DMS79 treated with DMSO at 0.1 percent for 48 hours (cell line): Measurements from ENCODE around the gene CREM.

ENCODE experiments used
- DNase-seq: peaks from one replicate; lab custom pipeline; 2025; lab: John Stamatoyannopoulos, UW

The CREM gene

DNA sequence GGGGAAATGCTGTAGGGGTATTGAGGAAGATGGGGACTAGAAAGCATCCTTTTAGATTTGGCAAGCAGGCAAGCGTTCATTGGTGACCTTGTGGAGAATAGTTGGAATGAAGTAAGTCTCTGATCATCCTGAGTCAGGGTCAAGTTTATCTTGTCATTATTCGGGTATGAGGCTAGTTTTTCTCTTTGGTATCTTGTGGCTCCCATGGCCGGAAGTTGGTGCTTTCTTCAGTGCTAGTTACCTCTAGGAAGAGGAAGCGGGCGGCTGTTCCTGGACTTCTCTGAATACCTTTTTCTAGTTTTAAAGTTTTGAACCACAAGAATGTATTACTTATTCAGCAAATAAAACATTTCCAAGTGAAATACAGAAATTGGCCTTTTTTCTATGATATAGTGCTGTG is 9.2 kb downstream of the CREM start:
- DNase-seq, result no peak

DNA sequence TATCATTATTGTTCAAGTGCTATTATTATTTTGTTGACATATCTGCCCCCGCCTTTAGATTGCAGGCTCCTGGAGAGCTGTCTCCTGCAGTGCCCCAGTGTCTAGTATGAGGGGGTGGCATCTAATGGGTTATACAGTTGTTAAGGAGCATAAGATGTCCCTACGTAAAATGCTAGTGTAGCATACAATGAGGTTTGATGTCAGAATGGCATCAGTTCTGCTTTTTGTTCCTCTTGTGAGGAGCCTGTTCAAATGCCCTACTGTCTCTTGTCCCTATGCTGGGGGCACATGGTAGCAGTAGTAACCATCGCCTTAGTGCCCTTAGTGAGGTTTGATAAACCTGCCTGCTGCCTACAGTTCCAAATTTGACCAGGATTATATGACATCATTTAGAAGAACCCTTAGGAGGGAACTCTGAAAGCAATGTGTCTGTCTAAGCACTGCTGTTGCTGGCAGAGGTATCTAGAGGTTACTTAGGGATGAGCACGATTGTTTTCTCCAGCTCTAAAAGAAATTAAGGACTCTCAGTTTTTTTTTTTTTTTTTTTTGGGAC is 9.7 kb downstream of the CREM start:
- no peak for DNase-seq

DNA sequence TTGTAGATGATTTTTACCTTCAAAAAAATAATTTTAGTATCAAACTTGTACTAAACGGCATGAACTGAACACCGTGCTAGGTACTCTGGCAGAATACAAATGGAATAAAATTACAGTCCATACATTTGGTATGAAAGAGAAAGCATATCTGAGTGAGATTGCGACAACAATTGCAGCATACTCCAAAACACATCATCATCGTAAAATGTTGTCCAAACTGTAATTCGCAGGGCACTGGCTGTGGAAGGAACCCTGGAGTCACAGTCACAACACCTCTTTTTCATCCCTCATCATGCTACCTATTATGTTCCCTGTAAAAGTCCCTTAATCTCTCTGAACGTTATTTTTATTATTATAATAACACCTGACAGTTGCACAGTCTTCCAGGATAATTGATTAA is 13.5 kb downstream of the CREM start:
- DNase-seq, result no peak

DNA sequence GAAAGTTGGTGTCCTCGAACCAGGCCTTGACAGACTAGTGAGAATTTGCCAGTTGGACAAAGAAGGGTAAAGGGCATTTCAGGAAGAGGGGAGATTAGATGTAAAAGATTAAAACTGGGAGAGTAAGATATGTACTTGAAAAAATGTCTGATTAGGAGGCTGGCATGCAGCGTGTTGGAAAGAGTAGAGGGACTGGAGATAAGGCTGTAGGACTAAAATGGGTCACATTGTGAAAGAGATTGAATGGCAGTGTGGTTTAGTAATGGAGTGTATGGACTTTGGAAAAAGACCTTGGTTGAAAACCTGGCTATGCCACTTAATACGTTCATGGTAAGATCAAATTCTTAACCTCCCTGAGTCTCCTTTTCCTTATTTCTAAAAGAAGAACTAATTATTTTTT is 14.1 kb downstream of the CREM start:
- DNase-seq, result no peak

DNA sequence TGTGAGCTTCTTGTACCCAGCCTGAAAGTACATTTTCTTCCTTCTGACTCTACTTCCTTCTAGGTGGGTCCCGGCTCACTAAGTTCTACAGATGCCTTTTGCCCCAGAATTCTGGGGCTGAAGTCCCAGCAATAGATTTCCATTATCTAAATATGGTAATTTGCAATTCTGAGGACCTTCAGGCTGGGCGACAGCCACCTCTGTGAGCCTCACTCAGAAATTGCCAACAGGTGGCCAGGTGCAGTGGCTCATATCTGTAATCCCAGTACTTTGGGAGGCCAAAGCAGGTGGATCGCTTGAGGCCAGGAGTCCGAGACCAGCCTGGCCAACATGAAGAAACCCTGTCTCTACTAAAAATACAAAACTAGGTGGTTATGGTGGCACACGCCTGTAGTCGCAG is 23.7 kb downstream of the CREM start:
- DNase-seq, result no peak

DNA sequence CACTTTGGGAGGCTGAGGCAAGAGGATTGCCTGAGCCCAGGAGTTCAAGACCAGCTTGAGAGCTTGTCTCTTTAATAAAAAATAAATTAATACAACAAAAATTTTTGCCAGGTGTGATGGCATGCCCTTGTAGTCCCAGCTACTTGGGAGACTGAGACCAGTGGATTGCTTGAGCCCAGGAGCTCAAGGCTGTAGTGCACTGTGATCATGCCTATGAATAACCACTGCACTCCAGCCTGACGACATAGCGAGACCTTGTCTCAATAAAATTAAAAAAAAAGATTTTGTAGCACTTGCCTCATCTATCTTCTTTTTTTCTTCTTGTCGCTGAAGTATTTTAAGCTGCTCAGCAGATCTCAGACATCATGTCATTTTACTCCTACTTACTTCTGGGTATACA is 26.3 kb downstream of the CREM start:
- DNase-seq, result no peak

DNA sequence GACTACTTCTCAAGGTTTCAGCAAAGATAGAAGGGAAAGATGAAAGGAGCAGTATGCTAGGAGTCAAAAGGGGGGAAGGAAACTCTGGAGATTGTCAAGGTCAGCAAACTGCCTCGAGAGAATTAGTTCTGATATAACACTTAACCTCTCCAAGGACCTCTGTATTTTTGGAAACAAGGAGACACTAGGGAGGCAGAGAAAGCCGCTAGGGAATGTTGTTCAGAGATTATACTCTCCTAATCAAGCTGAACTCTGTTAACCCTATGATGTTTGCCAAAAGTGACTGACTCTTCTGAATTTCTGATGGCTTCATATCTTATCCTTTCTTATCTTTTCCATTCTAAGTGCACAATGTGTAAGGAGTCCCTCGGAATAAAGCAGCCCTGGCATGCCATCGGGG is 27.1 kb downstream of the CREM start:
- DNase-seq, result no peak

DNA sequence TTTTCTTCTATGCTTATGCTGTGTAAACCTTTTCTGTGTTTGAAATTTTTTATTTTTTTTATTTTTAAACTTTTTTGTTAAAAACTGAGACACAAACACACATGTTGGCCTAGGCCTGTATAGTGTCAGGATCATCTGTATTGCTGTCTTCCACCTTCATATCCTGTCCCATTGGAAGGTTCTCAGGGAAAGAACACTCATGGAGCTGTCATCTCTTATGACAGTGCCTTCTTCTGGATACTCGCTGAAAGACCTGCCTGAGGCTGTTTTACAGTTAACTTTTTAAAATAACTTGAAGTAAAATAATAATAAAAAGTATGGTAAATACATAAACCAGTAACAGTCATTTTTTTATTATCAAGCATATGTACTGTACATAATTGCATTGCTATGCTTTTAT is 34.1 kb downstream of the CREM start:
- DNase-seq, result no peak

DNA sequence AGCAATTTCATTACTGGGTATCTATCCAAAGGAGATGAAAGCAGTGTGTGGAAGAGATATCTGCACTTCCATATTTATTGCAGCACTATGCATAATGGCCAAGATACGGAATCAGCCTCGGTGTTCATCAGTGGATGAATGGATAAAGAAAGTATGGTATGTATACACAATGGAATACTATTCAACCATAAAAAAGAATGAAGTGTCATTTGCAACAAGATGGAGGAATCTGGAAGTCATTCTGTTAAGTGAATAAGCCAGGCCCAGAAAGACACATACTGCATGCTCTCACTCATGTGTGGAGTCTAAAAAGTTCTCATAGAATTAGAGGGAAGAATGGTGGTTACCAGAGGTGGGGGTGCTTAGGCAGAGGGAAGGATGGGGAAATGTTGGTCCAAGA is 35.3 kb downstream of the CREM start:
- DNase-seq, result no peak

DNA sequence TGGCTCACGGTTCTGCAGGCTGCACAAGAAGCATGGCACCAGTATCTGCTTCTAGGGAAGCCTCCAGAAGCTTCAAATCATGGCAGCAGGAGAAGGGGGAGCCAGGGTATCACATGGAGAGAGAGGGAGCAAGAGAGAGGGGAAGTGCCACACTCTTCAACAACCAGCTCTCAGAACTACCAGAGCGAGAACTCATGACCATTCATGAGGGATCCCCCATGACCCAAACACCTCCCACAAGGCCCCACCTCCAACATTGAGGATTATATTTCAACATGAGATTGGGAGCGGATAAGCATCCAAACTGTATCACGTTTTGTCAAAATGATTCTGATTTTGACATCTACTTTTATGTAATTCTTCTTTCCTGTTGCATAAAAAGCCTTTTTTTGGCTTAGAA is 38.5 kb downstream of the CREM start:
- no peak for DNase-seq

DNA sequence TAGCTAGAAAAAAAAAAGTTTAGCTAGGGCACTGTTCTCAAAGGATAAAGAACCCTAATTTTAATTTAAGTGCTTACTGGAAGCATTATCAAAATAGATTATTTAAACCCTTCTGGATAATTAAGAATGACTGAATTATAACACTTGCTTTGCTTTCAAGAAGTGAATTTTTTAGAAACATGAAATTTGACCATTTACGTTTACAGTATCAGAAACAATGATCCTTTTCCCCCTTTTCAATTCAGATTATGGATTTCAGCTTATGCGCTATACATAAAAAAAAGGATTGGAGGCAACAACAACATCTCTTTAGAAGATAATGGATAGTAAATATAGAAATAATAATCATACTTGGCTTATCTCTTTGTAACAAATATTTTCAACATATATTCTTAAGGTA is 39.2 kb downstream of the CREM start:
- no peak for DNase-seq

DNA sequence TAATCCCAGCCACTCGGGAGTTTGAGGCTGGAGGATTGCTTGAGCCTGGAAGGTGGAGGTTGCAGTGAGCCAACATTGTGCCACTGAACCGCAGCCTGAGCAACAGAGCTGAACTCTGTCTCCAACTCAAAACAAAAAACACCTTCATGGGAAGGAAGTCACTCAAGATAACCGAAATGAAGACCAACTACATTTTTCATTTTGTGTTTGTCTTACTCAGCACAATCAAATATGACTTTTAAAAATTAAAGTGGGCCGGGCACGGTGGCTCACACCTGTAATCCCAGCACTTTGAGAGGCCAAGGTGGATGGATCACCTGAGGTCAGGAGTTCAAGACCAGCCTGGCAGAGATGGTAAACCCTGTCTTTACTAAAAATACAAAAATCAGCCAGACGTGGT is 40.0 kb downstream of the CREM start:
- DNase-seq, result no peak

DNA sequence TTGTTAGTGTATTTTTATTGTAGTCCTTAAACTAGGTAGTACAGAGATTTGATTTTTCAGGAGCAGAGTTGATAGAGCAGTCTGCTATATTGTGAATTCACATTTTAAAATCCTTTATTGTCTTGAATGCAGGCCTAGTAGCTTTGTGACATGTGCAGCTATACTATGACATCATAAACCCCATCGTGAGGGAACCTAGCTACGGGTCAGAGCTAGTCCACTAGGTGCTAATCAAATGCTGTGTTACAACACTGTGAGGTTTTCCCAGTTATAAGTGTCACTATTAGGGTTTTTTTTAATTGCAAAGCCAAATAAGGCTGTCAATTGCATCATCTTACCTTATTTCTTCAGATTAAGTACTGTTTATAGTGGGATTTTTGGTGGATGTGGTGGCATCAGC is 40.7 kb downstream of the CREM start:
- DNase-seq, result no peak

DNA sequence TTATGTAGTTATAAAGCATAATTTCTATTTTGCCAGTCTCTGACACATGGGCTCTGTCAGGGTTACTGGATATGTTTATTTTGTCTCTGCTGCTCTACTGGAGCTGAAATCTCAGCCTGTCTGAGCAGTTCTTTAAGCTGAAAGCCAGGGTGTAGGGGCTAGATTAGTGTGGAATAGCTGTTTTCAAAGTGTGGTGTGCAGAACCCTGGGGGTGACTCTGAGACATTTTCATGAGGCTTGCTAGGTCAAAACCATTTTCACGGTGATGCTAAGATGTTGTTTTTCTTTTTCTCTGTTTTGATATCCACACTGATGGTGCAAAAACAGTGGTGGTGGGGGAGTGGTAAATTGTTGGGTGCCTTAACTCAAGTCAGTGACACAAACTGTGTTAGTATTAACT is 45.5 kb downstream of the CREM start:
- DNase-seq, result no peak

DNA sequence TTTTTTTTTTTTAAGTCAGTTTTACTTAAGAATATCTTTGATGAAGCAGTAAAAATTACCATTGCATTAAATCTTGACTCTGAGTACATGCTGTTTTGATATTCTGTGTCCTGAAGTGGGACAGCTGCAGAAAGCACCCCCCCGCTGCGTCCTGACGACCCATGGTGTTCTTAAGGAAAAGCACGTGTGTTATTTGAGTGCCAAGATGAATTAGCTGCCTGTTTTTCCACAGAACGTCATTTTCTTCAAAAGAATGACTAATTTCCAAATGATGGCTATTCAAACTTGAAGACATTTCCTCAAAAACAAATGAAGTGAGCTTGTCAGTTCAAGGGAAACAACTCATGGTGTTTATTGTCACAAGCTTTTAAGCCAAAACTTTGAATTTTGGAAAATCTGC is 45.9 kb downstream of the CREM start:
- no peak for DNase-seq

DNA sequence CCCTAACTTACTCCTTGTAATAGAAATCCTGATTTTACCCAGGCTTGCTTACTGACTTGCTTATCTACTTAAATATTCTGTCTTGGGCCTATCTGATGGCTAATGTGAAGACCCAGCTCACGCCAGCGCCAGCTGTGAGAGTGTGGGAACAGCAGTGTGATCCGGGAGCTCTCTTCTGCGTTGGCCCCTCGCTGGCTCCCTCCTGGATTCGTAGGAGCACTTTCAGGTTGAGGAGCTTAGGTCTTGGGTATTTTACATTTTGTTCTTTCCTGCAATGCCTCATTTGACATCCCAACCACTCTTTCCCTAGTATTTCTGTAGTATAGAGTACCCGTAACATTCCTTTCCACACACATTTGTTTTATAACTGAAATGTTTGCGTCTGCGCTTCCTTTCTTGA is 51.7 kb downstream of the CREM start:
- no peak for DNase-seq

DNA sequence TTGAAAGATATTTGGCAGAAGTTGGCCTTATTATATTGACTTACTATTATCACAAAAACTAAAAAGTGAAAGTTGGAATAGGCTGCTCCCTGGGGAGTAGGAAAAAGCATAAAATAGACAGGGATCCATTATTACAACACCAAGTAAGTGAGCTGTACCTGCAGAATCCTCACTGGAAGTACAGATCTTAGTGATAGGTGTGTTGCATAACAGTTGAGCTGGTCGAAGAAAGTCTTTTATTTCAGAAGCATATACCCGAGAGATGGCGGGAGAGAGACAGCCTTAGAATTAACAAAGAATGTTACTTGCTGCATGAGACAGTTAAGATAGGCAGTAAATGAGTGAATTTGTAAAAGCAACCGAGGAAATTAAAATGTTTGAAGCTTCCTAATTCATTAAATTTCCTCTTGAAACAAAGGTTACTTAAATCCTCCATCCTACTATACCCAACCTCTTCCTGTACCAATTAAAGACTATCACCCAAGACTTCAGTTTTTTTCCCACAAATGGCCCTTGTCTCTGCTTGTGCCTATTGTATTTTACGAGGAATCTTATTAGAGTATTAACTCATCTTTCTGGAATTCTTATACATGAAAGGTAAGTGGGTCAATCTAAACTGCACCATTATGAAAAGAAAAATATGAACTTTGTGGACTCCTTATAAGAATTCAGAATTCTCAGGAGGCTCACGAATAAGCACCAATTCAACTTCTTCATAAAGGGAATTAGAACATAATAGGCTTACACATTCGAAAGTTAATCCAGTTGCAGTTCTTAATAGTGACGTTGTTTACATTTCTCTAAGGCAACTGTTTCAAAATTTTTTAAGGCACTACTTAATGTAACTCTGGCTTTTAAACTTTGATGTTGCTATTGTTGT is 56.2 kb downstream of the CREM start:
- DNase-seq, result no peak

DNA sequence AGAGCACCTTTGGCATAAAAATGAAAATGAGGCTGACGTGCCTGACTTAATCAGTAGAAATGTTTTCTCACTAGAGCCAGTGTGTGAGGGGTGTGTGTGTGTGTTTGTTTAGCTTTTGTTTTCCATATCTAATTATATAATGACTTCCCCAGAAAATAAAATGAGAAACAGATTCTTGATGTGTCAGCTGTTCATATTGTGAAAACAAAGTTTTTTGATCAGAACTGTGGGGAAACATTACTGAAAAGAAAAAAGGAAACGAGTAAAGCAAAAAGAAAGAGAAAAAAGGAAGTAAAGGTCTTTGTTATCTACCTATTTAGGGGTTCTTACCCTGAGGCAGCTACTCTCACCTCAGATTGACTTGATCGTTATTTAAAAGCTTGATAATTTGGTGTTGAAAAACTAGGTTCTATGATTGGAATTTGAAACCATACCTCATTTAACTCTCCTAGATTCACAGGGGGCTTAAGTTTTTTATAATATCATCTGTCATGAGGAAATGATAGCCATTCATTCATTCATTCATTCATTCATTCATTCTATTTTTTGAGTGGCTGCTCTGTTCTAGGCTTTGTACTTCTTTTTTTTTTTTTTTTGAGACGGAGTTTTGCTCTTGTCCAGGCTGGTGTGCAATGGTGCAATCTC is 58.0 kb downstream of the CREM start:
- DNase-seq, result no peak

DNA sequence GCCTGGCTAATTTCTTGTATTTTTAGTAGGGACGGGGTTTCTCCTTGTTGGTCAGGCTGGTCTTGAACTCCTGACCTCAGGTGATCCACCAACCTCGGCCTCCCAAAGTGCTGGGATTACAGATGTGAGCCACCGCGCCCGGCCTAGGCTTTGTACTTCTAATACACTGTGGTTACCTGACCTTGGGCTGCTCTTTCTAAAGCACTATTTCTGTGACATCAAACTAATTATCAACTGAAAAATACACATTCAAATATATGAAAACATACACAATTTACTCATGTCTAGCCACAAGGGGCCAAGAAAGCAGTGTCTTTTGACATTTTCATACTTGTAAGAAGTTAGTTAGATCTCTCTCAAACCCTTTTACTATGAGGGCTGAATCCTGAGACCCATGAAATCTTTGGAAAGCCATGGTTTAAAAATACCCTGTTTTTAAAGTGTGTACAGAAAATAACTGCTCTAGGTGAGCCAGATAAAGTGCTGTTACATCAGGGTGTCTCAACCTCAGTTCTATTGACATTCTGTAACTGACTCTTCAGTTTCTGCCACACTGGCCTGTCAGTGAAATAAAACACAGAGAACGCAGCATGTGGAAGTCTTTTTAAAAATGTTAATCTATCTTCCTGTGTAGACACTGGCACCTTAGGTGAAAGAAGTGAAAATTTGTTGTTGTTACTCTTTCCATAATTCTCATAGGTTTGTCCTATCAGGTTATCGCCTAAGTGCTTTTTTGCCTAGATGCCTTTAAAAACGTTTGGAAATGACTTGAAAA is 58.8 kb downstream of the CREM start:
- no peak for DNase-seq

DNA sequence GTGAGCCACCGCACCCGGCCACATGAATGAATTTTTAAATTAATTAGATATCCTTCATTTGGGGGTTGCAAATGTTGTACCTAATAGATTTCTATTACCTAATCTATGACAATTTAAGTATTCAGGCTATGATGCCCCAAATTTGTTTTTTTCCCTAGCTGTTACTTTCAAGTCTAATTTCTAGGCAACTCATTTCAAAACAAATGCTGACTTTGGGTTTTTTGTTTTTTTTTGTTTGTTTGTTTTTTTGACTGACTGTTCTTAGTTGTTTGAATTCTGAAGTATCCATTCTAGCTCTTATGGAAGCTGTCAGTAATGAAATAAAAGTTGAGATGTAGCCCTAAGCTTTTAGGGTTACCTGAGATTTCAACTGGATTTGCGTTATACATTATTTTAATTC is 62.3 kb downstream of the CREM start:
- DNase-seq, result no peak

DNA sequence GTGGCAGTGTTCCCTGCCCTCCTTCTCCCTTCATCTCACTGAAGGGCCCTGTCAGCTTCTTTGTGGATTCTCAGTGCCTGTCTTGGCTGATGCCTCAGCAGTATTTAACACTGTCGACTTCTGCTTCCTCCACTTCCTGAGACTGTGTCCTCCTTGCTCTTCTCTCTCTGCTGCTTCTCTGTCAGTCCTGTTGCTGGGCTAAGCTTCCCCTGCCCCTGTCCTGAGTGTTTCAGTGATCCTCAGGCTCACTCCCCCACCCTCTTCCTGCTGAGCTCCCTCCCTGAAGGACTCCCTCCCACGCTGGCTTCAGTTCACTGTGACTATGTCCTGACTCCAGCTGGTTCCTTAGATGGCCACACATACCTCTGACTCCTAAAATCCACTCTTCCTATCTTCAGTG is 64.9 kb downstream of the CREM start:
- no peak for DNase-seq

DNA sequence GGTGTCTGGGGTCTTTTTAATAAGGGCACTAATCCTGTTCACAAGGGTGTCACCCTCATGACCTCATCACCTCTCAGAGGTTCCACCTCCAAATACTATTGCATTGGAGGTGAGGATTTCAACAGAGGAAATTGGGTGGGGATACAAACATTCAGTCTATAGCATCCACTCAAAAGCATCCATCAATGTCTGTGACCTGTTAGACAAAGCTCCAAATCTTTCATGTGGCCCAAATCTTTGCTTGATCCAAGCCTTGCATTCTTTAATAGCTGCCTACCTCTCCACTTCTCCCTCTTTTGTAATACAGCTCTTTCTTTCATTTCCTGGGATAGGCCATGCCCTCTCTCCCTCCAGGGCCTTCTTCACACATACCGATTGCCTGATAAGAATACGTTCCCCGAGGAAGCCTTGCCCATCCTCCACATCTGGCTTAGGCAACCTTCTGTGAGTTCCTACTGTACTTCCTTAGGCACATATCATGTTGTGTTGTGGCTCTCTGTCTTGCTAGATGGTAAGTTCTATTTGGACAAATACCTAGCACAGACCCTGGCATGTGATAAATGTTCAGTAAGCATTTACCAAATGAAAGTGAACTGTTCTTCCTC is 66.1 kb downstream of the CREM start:
- DNase-seq, result no peak
